ENCODE data around the gene CTIF.

DNA sequence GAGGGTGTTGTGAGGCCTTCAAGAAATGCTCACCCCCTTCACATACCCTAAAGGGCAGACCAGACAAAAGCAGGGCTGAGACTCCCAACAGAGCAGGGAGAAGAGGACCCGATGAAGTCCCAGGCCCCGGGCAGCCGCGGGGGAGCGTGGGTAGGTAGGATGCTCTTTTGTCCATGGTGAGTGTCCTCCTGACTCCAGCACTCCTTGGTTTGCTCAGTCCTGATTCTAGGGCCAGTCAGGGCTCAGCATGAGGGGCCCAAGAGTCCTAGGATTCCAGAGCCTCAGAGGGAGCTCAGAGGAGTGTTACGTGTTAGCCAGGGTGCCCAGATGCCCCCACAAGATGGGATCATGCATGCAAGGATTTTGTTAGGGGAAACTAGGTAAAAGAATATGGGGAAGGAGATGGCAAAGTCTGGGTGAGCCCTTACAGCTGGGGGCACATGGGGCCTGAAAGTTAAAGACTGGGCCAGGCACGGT is 347.1 kb downstream of the CTIF start:
- TF ChIP-seq, protein P1, sequence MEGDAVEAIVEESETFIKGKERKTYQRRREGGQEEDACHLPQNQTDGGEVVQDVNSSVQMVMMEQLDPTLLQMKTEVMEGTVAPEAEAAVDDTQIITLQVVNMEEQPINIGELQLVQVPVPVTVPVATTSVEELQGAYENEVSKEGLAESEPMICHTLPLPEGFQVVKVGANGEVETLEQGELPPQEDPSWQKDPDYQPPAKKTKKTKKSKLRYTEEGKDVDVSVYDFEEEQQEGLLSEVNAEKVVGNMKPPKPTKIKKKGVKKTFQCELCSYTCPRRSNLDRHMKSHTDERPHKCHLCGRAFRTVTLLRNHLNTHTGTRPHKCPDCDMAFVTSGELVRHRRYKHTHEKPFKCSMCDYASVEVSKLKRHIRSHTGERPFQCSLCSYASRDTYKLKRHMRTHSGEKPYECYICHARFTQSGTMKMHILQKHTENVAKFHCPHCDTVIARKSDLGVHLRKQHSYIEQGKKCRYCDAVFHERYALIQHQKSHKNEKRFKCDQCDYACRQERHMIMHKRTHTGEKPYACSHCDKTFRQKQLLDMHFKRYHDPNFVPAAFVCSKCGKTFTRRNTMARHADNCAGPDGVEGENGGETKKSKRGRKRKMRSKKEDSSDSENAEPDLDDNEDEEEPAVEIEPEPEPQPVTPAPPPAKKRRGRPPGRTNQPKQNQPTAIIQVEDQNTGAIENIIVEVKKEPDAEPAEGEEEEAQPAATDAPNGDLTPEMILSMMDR (IDR thresholded peaks at IDR 0.05): no peak
- TF ChIP-seq EP300 (IDR thresholded peaks at IDR 0.05): no peak
- no peak for TF ChIP-seq POLR2A (IDR thresholded peaks at IDR 0.05)
- no peak for TF ChIP-seq POLR2AphosphoS5 (IDR thresholded peaks at IDR 0.05)
